Fibroblast of the aortic adventitia (primary cell): ENCODE data around the gene NMS. TPM values are rescaled to one million over a fixed set of nuclear protein-coding genes. Genes with fewer than 3 reads are reported as not detected.
A peak's percentile ranks its signal among the peaks of the same experiment; 100 is the strongest.
"Not testable (repeated sequence)": the region's sequence is repeated elsewhere in the genome, so short reads cannot be mapped to it uniquely, and the experiment has no call there.

Experiments used
- DNase-seq: peaks from one replicate; pipeline ENCODE4 v3.0.0-alpha.2; 2010; ENCODE audit warnings: low read depth
- H3K4me3 ChIP-seq: 2 replicates; pipeline ENCODE4 v1.5.1; 2011; ENCODE audit warnings: low read depth, mild to moderate bottlenecking, control low read depth, low read length, moderate library complexity
- CTCF ChIP-seq: IDR thresholded peaks from 2 replicates; pipeline ENCODE4 v1.5.1; 2011; ENCODE audit warnings: mild to moderate bottlenecking, low read length, control low read depth, inconsistent platforms; ENCODE audit not compliant: insufficient read depth
- total RNA-seq: library from RNA; depleted of rRNA; stranded (reverse); fragments of >200 nt; gene quantifications from 2 replicates; pipeline ENCODE4 v1.2.3, GENCODE V29; 2012; ENCODE audit warnings: low replicate concordance

The NMS gene
- total RNA-seq, 1 donor: not detected

GRCh38 chr2:100451734-100452133 is 18.5 kb upstream of the NMS start:
- no peak overlapping the region for H3K4me3 ChIP-seq
- no peak for TF ChIP-seq CTCF
- DNase-seq: no peak

- no peak overlapping the region for H3K4me3 ChIP-seq
- no peak for DNase-seq
- TF ChIP-seq CTCF: no peak
Observed at GRCh38 chr2:100453853-100454252, 16.4 kb upstream of the NMS start.

- not testable (repeated sequence) for DNase-seq, H3K4me3 ChIP-seq
Observed at GRCh38 chr2:100456357-100456756, 13.9 kb upstream of the NMS start.

DNA sequence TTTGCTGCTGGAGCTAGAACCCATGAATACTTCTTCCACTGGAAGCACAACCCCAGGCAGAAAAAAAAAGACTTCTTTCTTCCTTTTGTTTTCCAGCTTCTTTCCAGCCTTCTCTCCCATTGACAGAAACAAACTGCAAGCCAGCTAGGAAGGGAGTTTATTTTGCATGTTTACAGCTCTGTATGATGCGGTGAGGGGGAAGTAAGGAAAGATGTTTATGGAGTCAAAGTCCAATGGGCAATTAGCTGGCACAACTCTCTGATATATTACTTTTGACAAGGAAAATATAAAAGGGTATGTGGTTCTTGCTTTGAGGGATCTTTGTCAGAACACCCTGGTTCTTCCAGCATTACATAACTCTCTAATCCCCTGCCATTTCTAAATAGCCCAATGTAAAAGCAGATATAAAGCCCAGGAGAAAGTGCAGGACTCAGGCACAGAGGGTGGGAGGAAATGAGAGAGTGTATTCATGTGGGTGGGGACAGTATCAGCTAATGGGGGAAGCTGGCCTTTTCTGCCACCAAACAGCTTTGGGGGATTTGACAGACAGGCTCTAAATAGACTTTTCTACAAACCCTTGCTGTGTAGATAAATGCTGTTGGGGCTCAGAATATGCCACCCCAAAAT is 9.3 kb upstream of the NMS start:
- no peak for DNase-seq
- no peak for TF ChIP-seq CTCF
- no peak overlapping the region for H3K4me3 ChIP-seq

DNA sequence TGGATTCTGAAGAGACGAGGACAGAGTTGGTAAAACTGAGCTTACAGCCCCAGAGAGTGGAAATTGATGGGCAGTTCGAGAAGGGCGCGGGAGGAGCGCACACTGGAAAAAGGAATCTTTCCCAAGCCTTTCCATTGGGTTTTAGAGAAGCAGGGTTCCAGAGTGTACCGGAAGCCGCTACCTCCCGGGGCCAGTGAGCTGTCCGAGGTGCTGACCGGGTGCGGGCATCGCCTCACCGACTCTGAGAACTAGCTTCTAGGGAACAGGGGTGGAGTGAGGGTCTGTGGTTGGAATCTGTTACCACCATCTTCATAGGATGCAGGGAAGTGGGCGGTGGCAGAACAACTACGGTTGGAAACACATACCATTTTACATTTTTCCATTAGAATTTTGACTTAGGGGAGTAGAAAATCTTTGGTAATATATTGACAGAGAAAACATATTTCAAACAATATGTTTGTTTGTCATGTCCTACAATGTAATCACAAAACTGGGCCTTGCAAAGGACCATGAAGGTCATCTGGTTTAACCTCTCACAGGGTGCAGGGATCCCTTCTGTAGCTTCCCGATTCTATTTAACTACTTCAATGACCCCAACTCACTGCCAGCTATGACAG is 724 bp downstream of the NMS start:
- no peak overlapping the region for H3K4me3 ChIP-seq
- no peak for TF ChIP-seq CTCF
- DNase-seq: peak; percentile 3

DNA sequence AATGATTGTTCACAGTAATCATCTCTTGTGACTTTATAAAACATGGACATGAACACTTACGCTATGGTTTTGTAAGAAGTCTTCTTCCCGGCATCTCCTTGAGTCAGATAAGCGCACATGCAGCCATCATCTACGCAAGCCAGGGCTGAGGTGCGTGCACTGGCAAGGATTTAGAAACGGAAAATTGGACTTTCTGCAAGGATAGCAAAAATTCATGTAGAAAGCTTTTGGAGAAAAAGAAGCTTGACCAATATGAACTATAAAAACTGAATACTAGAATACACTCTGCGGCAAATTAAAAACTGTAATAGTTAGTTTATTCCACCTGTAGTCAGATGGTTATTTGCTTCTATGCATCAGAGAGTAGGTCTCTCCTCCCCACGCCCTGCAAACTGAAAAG is 6.3 kb downstream of the NMS start:
- no peak for TF ChIP-seq CTCF
- DNase-seq: no peak
- H3K4me3 ChIP-seq: no peak overlapping the region

DNA sequence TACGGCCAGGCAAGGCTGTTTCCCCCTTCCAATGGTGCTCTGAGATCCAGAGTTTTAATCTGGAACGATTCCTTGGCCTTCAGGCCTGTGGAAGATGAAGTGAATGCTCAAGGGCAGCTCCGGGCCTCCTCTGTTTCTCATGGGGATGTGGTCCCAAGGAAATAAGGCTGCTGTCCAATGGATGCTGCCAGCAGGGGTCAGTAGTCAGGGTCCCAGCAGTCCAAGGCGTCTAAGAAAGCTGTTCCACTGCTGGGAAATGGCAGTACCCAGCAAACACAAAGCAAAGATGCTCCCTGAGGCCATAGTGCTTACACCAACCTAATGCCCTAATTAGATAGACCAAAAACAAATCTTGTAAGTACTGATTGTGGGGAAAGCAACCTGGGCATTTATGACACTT is 12.5 kb downstream of the NMS start:
- TF ChIP-seq CTCF: peak; percentile 16
- no peak overlapping the region for H3K4me3 ChIP-seq
- no peak for DNase-seq
